TTC549 (cell line): Measurements from ENCODE around the gene TRIM56.
"Not testable (repeated sequence)": the region's sequence is repeated elsewhere in the genome, so short reads cannot be mapped to it uniquely, and the experiment has no call there.

Source experiments
- FAIRE-seq: peaks from 2 replicates; lab custom pipeline; 2012; peaks lifted over from hg19 to GRCh38; lab: Jason Lieb, UNC

The TRIM56 gene

DNA sequence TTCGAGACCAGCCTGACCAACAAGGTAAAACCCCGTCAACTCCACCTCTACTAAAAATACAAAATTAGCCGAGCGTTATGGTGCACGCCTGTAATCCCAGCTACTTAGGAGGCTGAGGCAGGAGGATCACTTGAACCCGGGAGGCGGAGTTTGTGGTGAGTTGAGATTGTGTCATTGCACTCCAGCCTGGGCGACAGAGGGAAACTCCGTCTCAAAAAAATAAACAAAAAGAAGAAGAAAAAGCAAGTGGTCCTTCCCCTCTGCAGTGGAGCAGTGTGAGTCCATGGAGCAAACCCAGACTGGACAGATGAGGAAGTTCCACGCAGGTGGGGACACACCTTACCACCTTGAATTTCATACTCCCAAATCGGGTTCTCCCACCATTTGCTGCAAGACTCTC is 28.6 kb downstream of the TRIM56 start:
- FAIRE-seq = no peak

DNA sequence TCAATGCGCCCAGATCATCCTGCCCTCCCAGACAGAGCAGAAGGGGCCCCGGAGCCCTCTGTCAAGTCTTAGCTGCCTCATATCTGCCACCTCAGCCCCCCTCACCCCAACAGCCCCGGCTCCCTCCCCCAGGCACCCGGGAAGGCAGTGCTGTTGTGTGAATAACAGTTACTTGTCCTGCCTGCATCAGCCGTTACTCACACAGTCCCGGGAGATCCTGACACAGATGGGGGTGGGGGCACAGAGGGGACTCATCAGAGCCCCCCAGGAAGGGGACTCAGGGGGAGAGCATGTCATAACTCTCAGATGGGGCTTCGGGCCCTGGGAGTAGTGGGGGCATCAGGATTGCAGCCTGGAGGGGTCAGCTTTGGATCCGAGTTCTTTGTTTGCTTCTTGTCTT is 29.2 kb downstream of the TRIM56 start:
- no peak for FAIRE-seq

DNA sequence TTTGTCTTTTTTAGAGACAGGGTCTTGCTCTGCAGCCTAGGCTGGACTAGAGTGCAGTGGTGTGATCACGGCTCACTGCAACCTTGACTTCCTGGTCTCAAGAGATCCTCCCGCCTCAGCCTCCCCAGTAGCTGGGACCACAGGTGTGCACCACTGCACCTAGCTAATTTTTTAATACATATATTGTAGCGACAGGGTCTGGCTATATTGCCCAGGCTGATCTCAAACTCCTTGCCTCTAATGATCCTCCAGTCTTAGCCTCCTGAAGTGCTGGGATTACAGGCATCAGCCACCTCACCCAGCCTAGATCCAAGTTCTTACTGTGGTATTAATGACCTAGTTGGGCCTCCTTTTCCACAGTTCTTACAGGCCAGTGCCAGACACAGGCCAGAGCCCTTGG is 29.9 kb downstream of the TRIM56 start:
- no peak for FAIRE-seq

- no peak for FAIRE-seq
These were observed 31.6 kb downstream of the TRIM56 start for GRCh38 chr7:101116898-101117297.

DNA sequence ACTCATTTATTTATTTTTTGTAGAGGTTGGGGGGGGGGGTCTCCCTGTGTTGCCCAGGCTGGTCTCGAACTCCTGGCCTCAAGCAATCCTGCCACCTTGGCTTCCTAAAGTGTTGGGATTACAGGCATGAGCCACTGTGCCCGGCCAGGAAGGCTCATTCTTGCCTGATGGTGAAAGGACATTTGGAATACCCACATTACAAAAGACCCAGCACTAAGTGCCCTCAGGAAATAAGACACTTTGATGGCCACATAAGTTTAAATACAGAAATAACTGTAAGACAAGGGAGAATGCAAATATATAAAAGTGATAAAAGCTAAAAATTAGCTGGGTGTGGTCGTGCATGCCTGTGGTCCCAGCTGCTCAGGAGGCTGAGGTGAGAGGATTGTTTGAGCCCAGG is 33.6 kb downstream of the TRIM56 start:
- FAIRE-seq = no peak

- FAIRE-seq = no peak
These were observed 34.6 kb downstream of the TRIM56 start for GRCh38 chr7:101119876-101120275.

DNA sequence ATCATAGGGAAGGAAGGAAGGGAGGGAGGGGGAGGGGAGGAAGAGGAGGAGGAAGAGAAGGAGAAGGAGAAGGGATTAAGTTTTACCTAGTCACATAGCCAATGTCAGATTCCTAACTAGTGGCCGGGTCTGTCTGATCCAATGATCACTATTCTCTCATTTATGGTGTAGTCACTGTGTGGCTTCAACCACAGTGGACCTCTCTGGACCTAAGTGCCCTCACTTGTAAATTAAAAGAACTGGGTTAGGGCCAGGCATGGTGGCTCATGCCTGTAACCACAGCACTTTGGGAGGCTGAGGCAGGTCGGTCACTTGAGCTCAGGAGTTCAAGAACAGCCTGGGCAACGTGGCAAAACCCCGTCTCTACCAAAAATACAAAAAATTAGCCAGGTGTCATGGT is 35.0 kb downstream of the TRIM56 start:
- FAIRE-seq = no peak

DNA sequence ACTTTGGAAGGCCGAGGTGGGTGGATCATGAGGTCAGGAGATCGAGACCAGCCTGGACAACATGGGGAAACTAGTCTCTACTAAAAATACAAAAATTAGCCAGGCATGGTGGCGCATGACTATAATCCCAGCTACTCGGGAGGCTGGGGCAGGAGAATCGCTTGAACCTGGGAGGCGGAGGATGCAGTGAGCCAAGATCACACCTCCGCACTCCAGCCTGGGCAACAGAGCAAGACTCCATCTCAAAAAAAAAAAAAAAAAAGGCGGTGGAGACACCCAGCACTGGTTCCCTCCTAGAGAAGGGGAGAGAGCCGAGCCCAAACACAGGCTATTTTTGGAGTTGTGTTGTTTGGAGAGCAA is 36.3 kb downstream of the TRIM56 start:
- not testable (repeated sequence) for FAIRE-seq

DNA sequence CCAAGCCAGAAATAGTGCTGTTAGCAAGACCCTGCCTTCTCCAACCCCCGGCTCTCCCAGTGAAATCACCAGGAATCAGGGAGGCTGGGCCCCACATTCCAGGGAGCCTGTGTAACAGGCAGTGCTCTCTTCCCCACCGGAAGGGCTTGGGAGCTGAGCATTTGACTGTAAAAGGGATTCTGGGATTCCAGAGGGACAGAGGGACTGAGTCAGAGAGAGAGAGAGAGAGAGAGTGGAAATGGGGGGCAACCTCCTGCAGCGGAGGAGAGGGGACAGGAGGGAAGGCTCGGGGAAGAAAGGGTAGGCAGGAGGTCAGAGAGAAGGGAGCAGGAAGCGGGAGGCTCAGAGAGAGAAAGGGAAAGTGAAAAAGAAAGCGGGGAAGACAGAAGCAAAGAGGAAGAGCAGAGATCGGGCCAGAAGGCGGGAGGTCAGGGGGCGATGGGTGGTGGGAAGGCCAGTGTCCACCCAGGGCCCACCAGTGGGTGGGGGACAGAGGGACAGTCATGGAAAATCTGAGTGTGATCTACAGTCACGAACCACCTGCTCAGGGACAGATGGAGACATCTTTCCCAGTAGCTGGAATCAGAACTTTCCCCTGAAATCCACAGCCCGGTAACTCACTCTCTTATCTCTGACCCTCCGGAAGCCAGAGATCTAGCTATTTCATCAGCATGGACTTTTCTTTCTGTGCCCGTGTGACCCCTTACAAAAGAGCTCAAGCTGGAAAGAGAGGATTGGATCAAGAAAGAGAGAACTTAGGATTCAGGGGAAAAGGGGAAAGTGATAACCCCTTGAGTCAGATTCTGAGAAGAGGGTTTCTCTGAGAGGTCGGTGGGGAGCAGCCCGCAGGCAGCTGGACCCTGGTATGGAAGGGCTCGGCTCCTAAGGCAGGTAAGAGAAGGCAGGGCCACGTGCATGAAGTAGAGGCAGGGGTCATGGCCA is 37.0 kb downstream of the TRIM56 start:
- no peak for FAIRE-seq

DNA sequence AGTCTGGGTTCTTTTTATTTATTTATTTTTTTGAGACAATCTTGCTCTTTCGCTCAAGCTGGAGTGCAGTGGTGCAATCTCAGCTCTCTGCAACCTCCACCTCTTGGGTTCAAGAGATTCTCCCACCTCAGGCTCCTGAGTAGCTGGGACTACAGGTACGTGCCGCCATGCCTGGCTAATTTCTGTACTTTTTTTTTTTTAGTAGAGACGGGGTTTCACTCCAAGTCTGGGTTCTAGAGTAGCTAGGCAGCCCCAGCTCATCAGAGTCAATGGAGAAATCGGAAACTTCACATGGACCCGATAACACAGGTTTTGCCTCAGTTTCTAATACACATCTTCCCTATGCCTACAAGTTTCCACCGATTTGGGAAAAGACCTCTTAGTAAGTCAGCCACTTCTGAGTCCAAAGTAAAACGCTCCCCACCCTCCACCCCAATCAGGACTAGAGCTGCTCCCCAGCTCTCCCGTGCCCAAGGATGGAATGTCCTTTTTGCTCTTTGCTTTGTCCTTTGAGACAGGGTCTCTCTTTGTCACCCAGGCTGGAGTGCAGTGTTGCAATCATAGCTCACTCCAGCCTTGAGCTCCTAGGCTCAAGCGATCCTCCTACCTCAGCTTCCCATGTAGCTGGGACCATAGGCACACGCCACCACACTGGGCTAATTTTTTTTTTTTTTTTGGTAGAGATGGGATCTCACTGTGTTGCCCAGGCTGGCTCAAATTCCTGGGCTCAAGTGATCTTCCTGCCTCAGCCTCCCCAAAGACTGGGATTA is 37.8 kb downstream of the TRIM56 start:
- no peak for FAIRE-seq

GRCh38 chr7:101123703-101124068 is 38.4 kb downstream of the TRIM56 start:
- FAIRE-seq = no peak

GRCh38 chr7:101124376-101125056 is 39.2 kb downstream of the TRIM56 start:
- no peak for FAIRE-seq

GRCh38 chr7:101125989-101126650 is 40.8 kb downstream of the TRIM56 start:
- no peak for FAIRE-seq

- no peak for FAIRE-seq
These were observed 41.6 kb downstream of the TRIM56 start, which contains the start of gene SERPINE1 for GRCh38 chr7:101126651-101127459. TSS of gene SERPINE1 (plus strand) at chr7:101127104. CDS start at chr7:101128394, 1,290 bp downstream.

GRCh38 chr7:101127460-101128039 is 42.3 kb downstream of the TRIM56 start:
- no peak for FAIRE-seq

DNA sequence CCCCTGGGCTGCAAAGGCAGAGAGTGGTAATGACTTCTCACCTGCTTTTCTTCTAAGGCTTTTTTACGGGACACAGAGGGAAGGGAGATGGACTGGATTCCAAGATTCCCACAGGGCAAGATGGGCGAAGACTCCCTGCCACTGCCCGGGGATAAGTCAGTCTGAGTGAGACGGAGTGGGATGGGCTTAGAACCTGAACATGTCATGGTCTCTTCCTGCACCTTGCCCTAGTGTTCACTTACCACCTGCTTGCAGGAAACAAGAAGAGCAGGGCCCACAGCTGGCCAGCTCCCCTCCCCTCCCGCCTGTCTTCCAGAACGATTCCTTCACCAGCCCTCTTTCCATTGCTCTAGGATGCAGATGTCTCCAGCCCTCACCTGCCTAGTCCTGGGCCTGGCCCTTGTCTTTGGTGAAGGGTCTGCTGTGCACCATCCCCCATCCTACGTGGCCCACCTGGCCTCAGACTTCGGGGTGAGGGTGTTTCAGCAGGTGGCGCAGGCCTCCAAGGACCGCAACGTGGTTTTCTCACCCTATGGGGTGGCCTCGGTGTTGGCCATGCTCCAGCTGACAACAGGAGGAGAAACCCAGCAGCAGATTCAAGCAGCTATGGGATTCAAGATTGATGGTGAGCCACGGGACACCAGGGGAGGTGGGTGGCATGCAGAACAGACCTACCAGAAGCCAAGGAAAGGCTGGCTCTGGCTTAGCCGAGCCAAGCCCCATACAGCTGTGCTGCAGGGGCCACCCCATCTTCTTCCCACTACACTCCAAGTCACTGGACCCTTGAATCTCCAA is 43.0 kb downstream of the TRIM56 start:
- FAIRE-seq = no peak

DNA sequence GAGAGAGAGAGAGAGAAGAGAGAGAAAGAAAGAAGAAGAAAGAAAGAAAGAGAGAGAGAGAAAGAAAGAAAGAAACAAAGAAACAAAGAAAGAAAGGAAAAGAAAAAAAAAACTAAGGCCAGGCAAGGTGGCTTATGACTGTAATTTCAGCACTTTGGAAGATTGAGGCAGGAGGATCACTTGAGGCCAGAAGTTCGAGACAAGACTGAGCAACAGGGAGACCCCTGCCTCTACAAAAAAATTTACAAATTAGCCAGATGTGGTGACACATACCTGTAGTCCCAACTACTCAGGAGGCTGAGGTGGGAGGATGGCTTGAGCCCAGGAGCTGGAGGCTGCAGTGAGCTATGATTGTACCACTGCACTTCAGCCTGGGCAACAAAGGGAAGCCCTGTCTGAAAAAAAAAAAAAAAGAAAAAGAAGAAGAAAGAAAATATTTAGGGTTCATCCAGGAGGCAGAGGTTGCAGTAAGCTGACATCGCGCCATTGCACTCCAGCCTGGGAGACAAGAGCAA is 44.4 kb downstream of the TRIM56 start:
- FAIRE-seq = no peak

DNA sequence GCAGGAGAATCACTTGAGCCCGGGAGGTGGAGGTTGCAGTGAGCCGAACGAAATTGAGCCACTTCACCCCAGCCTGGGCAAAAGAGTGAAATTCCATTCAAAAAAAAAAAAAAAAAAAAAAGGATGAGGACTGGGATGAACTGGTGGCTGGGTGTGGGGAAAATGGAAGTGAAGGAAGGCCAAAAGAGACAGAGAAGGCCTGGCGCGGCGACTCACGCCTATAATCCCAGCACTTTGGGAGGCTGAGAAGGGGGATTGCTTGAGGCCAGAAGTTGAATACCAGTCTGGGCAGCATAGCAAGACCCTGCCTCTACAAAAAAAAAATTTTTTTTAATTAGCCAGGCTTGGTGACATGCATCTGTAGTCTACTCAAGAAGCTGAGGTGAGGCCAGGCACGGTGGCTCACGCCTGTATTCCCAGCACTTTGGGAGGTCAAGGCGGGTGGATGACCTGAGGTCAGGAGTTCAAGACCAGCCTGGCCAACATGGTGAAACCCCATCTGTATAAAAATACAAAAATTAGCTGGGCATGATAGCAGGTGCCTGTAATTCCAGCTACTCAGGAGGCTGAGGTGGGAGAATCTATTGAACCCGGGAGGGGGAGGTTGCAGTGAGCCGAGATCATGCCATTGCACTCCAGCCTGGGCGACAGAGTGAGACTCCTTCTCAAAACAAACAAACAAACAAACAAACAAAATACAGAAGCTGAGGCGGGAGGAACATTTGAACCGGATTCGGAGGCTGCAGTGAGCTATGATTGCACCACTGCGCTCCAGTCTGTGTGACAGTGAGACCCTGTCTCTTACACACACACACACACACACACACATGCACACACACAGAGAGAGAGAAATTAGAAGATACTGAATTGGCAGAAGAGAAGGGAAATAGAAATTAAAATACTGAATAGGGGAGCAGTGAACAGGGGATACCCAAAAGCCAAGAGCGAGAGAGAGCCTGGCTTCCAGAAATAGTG is 47.6 kb downstream of the TRIM56 start:
- FAIRE-seq = not testable (repeated sequence)
